ENCODE measurements around the gene ATRAID.

Gene ATRAID

DNA sequence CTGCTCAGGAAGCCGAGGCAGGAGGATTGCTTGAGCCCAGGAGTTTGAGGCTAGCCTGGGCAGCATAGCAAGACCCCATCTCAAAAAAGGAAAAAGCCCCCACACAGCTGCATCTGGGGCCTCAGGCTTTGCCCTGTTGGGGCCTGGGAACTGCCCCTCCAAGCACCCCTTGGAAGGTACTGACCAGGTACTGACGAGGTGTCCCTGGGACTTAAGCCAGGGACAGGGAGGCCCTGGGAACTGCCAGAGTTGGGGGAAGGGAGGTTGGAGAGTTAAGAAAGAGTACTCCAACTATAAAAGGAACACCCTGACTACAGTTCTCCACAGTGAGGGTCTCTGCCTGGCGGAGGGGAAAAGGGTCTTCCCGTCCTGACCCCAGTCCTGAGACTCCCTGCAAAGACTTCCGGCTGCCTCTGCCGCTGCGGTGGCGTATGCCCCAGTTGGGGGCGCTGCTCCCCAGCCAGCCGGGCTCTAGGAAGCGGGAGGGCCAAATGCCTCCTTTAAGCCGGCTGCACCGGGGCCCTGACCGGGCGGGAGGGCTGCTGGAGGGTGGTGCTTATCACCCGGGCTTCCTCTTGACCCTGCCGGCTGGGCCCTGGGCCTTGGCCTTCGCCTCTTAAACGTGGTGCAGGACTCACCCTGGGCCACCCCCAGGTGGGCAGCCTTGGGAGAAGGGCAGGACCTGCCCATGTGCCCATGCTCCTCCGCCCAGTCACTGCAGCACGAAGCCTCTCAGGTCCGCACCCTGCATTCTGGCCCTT, 38.2 kb downstream of the ATRAID start:
- DNase-seq (ENCODE audit: low read depth in 2 of 2), result peak in 1 of 2 donors; percentile 39

DNA sequence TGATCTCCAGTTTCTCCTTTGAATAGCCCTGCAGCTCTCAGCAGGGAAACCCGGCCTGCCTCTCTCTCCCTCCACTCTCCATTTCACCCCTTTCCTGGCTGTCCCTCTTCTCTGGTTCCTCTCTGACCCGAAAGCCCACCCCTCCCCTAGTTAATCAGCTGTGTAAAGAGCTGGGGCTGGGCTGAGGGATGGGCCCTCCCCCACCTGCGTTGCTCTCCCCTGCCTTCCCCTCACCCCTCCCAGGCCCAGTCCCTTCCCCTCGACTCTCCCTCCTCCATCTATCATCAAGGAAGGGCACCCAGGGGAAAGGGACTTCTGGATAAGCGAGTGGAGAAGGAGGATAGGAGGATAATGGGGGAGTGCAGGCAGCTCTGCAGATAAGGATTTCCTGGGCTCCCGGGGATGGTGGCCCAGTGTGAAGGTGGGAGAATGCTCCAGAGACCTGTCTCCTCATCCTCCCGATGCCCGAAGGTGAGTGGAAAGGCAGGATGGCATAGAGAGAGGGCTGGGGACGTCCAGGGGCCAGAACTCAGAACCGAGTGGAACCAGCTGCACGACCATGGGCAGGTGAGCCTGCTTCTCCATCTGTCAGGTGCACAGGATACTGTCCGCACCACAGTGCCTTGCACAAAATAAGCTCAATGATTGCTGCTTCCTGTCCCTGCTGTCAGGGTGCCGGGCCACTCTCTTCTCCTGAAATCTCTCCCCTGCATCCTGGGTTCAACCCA, 39.0 kb downstream of the ATRAID start:
- DNase-seq (ENCODE audit: low read depth in 2 of 2), result no peak

DNA sequence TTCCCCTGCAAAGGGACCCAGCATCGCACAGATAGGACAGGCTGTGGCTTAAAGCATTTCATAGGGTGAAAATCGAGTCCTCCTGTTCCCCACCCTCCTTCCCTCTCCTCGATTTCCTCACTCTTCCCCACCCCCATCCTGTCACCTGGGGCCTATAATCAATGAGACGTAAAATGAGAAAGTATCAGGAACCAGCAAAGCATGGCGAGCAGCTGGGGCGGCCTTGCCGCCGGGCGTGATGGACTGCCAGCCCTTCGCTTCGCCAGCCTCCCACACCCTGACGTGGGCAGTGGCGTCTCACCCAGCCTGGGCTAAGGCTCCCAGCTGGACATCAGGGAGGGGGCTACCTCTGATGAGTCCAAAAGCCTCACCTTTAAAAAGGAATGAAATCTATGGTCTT, 39.9 kb downstream of the ATRAID start:
- no peak for DNase-seq (ENCODE audit: low read depth in 2 of 2)

DNA sequence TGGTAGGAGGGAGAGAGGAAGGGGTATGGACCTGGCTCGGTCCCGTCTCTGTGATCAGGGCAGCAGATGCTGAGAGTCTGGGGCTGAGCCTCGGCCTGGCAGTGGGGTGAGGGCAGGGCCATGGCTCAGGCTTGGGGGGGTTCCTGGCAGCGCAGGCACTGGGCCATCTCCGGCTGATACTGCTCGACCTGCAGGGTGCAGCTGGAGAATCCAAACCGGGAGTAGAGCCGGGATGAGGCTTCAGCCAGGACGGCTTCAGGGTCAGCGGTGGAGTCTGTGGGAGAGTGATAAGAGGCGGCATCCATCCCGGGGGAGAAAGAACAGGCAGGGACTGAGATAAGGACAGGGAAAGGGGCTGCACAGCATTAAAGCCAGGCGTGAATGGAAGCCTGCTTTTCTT, 43.3 kb downstream of the ATRAID start:
- no peak for DNase-seq (ENCODE audit: low read depth in 2 of 2)

DNA sequence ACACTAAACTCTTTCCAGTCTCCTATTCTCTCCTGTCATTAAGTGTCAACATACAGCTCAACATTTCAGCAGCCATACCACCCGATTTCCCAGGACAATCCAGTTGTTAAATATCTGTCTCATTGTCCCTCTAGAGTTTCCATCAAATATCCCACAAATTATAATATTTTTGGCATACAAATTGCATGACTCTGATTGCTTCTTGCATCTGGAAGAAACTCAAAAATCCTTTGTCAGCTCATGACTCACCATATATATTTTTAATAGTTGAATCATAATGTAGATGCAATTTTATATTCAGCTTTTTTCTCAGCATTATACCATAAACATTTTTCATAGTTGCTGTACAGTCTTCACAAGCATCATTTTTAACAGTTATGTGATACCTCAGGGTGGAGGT, 43.8 kb downstream of the ATRAID start:
- no peak for DNase-seq (ENCODE audit: low read depth in 2 of 2)

DNA sequence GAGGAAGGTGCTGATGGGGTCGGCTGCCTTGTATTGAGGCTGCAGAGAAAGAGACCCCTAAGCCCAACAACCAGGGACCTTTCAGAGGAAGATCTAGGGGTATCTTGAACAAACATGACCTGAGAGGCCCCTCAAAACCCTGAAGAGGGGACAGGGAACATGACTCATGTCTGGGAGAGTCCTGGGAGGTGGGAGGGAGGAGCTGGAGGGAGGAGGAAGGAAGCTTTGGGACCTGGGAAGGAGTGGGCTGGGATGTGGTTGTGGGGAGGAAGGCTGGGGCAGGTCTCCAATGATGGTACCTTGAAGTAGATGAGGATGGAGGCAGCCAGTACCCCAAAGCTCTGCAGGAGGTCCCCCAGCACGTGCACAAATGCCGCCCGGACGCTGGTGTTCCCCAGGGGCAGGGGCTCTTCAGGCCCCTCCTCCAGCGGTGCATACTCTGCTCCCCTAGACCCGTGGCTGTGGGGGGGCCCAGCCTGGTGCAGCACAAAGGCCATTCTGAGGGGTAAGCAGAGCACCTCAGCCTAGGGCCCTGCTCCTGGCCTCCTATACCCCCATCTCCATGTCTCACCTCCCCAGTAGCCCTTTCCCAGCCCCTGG, 45.1 kb downstream of the ATRAID start:
- DNase-seq (ENCODE audit: low read depth in 2 of 2), result no peak

DNA sequence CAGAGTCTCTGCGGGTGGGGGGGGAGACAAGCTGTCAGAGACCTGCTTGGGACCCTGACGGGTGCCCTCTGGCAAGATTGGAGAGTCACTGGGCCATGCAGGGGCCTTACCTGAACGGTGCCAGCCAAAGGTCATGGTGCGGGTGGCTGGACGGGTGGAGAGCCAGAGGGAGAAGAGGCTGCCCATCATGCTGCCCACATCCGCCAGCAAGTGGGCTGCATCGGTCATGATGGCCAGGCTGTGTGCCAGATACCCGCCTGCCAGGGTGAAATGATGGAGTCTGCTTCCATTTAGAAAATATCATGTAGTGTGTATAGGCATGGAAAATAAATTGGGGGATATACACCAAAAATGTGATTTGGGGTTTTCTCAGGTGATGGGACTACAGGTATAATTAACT, 46.2 kb downstream of the ATRAID start:
- DNase-seq (ENCODE audit: low read depth in 2 of 2), result no peak

DNA sequence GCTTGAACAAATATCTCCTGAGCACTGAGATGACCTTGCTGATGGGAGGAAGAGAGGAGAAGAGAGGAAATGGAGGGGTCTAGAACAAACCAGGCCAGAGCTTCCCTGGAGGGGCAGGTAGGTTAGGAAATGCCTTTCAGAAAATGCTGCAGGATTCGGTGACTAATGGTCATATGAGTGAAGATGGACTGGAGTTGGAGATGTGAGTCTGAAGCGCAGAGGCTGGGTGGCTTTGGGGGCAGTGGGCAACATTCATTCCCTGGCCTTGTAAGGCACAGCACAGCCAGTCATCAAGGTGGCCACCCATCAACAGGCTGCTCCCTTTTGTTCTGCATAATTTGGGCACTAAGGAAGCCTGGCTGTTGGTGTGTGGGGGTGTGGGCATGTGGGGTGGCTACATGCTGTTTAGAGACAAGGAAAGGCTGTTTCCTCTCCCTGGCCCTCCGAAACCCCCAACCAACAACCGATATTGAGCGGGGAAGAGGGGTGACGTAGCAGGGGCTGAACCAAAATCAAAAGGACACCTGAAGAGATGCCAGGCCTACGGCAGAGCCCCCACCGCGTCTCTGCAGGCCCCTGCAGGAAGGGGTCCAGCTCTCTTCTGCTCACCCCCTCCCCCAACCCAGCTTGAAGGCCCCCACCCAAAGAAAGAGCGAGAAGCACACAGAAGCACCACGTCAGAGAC, 49.5 kb downstream of the ATRAID start:
- no peak for DNase-seq (ENCODE audit: low read depth in 2 of 2)

DNA sequence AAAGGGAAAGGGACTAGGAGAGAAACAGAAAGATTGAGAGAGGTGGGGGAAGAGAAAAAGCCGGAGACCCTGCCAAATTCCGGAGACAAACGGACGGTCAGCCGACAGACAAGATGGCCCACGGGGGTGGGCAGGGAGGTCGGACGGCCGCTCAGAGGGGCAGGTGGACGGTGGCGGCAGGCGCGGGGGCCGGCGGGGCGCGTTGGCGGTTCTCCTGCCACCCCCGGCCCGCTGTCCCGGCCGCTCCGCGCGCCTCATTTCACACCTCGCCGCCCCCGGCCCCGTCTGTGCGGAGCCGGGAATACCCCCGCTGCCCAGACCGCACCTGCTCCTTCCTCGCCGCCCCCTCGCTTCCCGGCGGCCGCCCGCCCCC, 50.1 kb downstream of the ATRAID start:
- DNase-seq (ENCODE audit: low read depth in 2 of 2), result no peak

DNA sequence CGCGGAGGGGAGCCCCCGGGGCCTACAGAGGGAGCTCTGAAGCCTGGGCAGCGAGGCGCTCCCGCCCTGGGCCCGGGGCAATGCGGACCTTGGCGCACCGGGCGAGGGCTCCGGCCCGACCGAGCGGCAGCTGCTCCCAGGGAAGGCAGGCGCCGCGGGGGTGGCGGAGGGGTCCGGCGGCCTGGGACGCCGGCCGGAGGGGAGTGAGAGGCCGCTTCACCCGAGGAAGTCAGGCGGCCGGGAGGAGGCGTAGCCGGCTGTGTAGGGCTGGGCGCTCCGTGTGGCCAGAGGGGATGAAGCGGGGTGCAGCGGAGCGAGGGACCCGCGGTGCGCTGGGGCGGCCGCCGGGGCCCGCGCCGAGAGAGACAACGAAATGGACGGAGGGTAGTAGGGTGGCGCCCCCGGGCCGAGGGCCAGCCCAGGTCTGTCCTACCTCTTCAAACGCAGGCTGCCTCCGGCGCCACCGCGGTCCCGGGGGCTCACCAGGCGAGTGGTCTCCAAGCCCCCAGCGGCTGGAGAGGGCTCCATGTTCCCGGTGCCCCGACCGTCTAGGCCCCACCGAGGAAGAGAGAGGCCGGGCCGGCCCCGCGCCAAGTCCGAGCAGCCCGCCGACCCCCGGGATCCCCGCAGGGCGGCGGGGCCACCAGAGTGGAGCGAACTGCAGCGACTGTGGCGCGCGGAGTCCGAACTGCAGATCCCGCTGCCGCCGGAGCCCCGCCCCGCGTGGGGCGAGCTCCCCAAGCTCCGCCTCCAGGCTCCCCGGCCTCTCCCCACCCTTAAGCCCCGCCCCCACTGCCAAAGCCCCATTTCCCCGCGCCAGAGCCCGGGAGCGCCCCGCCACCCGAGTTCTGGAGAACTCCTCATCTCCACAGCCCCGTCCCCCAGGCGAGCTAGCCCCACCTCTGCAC, 50.8 kb downstream of the ATRAID start, which contains the start of gene SLC30A3:
SLC30A3 (minus strand) TSS at position 669 of the 908 bp plus-strand sequence; CDS start at position 528, 141 bp downstream.
- DNase-seq (ENCODE audit: low read depth in 2 of 2), result peak; percentile 62 to 71

DNA sequence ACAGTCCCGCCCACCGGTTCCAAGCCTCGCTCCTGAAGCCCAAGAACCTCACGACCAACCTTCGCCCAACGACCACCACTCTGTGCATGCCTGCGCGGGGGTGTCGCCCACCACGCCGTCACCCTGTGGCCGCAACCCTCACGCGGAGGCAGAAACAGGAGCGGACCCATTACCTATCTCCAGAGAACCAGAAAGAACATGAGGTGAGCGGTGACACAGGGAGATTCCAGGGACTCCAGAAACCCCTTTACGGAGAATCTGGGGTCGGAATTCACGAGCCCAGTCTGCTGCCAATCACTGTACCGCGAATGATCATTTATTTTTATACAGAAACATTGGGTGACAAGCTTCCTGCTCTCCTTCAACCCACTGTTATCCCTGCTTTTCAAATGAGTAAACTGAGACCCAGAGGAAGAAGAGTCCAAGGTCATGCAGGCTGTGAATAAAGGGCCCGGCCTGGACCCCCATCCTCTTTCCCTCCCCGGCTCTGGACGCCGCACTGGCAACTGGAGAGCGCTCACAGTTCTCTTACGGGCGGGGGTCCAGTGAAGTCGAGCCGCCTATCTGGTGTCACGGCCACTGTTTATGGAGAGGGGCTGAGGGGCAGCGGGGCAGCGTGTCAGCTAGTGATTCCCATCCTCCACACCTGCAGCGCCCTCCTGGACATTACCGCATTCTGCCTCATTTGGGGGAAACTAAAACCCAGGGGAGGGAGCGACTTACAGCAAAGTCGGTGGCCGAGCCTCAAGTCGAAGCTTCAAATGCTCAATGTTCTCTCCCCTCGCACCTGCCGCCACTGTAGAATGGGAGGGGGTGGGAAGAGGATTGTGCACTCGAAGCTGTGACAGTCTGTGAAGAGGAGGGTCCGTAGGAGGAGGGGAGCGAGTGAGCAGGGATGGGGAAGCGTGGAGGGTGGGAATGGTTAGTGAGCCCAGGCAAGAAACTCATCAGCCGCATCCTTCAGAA, 51.7 kb downstream of the ATRAID start:
- no peak for DNase-seq (ENCODE audit: low read depth in 2 of 2)

DNA sequence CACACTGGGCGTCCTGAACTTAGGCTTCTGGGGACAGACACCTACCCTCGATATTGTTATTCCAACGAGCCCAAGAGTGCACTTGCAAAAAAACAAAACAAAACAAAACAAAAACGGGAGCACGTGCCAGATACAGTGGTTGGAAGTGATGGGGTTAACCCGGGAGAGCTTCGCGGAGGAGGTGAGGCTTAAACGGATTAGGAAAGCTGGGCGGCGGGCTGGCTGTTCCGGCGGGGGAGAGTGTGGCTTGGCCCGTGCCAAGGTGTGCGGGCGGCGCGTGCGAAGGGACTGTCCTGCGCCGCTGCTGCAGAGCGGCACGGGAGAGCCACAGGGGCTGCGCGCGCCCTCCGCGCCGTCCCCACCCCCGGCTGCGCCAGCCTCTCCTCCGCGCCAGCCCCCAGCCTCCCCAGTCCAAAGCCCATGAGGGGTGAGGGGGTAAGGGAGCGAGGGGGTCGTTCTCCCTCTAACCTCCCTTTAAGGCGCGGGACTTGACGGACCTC, 52.5 kb downstream of the ATRAID start:
- peak in 1 of 2 donors; percentile 22 for DNase-seq (ENCODE audit: low read depth in 2 of 2)

DNA sequence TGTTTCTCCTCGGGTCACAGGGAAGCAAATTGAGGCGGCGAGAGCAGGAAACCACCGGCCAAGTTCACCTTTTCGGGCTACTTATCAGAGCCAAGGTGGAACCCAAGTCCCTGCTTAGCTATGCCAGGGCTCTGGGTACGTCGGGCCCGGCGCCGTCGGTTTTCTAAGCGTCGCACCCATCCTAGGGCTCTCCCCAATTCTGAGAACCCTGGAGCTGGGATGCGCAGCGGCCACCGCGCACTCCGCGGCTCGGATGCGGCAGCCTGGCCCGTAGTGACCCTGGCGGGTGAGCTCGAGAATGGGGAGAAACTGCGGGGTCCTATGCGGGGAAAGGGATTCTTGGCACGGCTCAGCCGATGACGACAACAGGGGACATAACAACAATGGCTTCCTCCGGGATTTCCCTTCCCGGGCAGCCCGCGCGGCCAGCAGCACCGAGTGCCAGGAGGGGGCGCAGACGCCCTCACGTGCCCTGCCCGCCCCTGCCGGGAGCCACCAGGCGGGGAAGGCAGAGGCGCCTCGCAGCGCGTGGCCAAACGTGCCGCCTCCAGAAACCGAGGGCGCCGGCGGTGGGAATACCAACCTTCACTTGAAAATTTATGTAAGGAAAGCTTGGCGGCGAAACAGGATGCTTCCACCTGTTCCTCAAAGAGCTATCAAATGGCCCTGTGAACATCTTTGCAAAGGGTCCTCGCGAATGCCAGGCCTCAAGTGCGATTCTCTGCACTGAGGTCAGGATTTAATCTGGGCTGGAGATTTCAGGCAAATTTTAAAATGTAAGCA, 53.1 kb downstream of the ATRAID start:
- DNase-seq (ENCODE audit: low read depth in 2 of 2), result peak; percentile 27 to 54

DNA sequence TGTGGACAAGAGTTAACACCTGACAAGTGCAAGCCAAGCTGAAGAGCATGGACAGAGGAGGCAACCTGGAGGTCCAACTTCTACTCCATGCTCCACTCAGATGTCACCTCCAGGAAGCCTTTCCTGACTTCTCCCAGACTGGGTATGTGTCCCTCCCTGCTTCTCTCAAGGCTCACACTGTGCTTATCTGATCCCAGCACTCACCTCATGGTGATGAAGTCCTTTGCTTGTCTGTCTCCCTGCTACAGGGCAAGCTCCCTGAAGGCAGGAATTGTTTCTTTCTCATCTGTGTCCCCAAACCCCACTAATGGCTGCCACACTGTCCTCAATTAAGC, 53.7 kb downstream of the ATRAID start:
- DNase-seq (ENCODE audit: low read depth in 2 of 2), result no peak
